ENCODE measurements around the gene ARHGAP26. TPM values are rescaled to one million over a fixed set of nuclear protein-coding genes. Genes with fewer than 3 reads are reported as not detected.
A peak's percentile ranks its signal among the peaks of the same experiment; 100 is the strongest.

The ARHGAP26 gene
- total RNA-seq, 1 experiment from 2014 or later: 54.3 TPM

GRCh38 chr5:142897328-142897727 is 127.2 kb downstream of the ARHGAP26 start:
- Mint-ChIP-seq H3K27ac (ENCODE audit: low read depth, unreplicated experiment) (no peak overlapping the region), H3K27me3 (ENCODE audit: insufficient read depth, unreplicated experiment) (no peaks in the 10 kb centered on the region), H3K4me1 (ENCODE audit: insufficient read depth, unreplicated experiment) (peaks cover 30% of the 10 kb centered on the region), H3K9me3 (ENCODE audit: unreplicated experiment) (no peaks in the 10 kb centered on the region), H3K4me3 (ENCODE audit: unreplicated experiment) (no peak overlapping the region), H3K36me3 (ENCODE audit: insufficient read depth, unreplicated experiment) (no peaks in the 10 kb centered on the region)
- no TSS peak for BruUV-seq (replicated peaks)
- TF ChIP-seq, protein P1, sequence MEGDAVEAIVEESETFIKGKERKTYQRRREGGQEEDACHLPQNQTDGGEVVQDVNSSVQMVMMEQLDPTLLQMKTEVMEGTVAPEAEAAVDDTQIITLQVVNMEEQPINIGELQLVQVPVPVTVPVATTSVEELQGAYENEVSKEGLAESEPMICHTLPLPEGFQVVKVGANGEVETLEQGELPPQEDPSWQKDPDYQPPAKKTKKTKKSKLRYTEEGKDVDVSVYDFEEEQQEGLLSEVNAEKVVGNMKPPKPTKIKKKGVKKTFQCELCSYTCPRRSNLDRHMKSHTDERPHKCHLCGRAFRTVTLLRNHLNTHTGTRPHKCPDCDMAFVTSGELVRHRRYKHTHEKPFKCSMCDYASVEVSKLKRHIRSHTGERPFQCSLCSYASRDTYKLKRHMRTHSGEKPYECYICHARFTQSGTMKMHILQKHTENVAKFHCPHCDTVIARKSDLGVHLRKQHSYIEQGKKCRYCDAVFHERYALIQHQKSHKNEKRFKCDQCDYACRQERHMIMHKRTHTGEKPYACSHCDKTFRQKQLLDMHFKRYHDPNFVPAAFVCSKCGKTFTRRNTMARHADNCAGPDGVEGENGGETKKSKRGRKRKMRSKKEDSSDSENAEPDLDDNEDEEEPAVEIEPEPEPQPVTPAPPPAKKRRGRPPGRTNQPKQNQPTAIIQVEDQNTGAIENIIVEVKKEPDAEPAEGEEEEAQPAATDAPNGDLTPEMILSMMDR (IDR thresholded peaks at IDR 0.05; ENCODE audit: unreplicated experiment): no peak
- CTCF ChIA-PET: interaction anchor here (0.6 to 7.0 kb wide), 11 partner anchors 8 to 1234 kb away, joined by 3 to 76 read pairs (median 7); no protein-coding TSS in a partner anchor
- POLR2A ChIA-PET: interaction anchor here (0.5 to 1.0 kb wide), 4 partner anchors 11 to 274 kb away, joined by 3 read pairs; no protein-coding TSS in a partner anchor
- DNase-seq (ENCODE audit: unreplicated experiment): no peak
- intact Hi-C loops (cut with micrococcal nuclease): no loop called here

DNA sequence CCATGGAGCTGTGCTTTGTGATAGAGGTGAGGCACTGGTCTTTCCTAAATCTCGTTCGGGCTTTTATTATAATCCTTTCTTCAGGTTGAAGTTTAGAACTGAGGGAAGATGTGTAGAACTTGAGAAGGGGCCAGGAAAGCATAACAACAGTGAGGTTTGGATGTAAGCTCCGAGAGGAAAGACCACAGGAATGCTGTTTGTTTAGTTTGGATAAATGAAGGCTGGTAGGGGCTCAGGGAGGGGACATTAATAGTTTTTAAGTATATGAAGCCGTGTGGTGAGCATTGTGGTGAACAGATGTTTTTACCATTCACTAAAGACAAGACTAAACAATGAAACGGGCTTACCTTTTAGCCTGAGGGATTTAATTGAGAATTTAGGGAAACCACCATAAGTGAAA is 130.8 kb downstream of the ARHGAP26 start:
- peak; percentile 21 for DNase-seq (ENCODE audit: unreplicated experiment)
- TF ChIP-seq, protein P1 (IDR thresholded peaks at IDR 0.05; ENCODE audit: unreplicated experiment): no peak
- ChIA-PET POLR2A (no interaction called here), CTCF (interaction anchor here (0.8 to 7.0 kb wide), 3 partner anchors 12 to 21 kb away, joined by 3 to 76 read pairs (median 4); no protein-coding TSS in a partner anchor)
- no peaks in the 10 kb centered on the region for H3K27me3 Mint-ChIP-seq (ENCODE audit: insufficient read depth, unreplicated experiment)
- no peaks in the 10 kb centered on the region for H3K9me3 Mint-ChIP-seq (ENCODE audit: unreplicated experiment)
- peaks cover 27% of the 10 kb centered on the region for H3K4me1 Mint-ChIP-seq (ENCODE audit: insufficient read depth, unreplicated experiment)
- intact Hi-C loops (cut with micrococcal nuclease): no loop called here
- peak overlapping the region; percentile 24 for H3K27ac Mint-ChIP-seq (ENCODE audit: low read depth, unreplicated experiment)
- peaks cover 9% of the 10 kb centered on the region for H3K36me3 Mint-ChIP-seq (ENCODE audit: insufficient read depth, unreplicated experiment)
- H3K4me3 Mint-ChIP-seq (ENCODE audit: unreplicated experiment): no peak overlapping the region
- BruUV-seq (replicated peaks): no TSS peak

- Mint-ChIP-seq H3K4me3 (ENCODE audit: unreplicated experiment) (no peak overlapping the region), H3K9me3 (ENCODE audit: unreplicated experiment) (no peaks in the 10 kb centered on the region), H3K4me1 (ENCODE audit: insufficient read depth, unreplicated experiment) (peaks cover 20% of the 10 kb centered on the region), H3K36me3 (ENCODE audit: insufficient read depth, unreplicated experiment) (peaks cover 14% of the 10 kb centered on the region), H3K27ac (ENCODE audit: low read depth, unreplicated experiment) (peak overlapping the region; percentile 24), H3K27me3 (ENCODE audit: insufficient read depth, unreplicated experiment) (no peaks in the 10 kb centered on the region)
- DNase-seq (ENCODE audit: unreplicated experiment): no peak
- intact Hi-C loops (cut with micrococcal nuclease): no loop called here
- POLR2A ChIA-PET: no interaction called here
- CTCF ChIA-PET: interaction anchor here (0.7 to 7.0 kb wide), 7 partner anchors 12 to 188 kb away, joined by 3 to 76 read pairs (median 4); no protein-coding TSS in a partner anchor
- no TSS peak for BruUV-seq (replicated peaks)
- TF ChIP-seq, protein P1 (IDR thresholded peaks at IDR 0.05; ENCODE audit: unreplicated experiment): no peak
Measured at GRCh38 chr5:142901476-142902185, 131.5 kb downstream of the ARHGAP26 start.

GRCh38 chr5:142902186-142902965 is 132.2 kb downstream of the ARHGAP26 start:
- ChIA-PET POLR2A (no interaction called here), CTCF (interaction anchor here (0.7 to 7.0 kb wide), 7 partner anchors 11 to 189 kb away, joined by 3 to 76 read pairs (median 3); no protein-coding TSS in a partner anchor)
- peaks cover 20% of the 10 kb centered on the region for H3K36me3 Mint-ChIP-seq (ENCODE audit: insufficient read depth, unreplicated experiment)
- BruUV-seq (replicated peaks): no TSS peak
- no peak for DNase-seq (ENCODE audit: unreplicated experiment)
- H3K4me3 Mint-ChIP-seq (ENCODE audit: unreplicated experiment): no peak overlapping the region
- H3K4me1 Mint-ChIP-seq (ENCODE audit: insufficient read depth, unreplicated experiment): peaks cover 19% of the 10 kb centered on the region
- no peaks in the 10 kb centered on the region for H3K9me3 Mint-ChIP-seq (ENCODE audit: unreplicated experiment)
- H3K27ac Mint-ChIP-seq (ENCODE audit: low read depth, unreplicated experiment): no peak overlapping the region
- H3K27me3 Mint-ChIP-seq (ENCODE audit: insufficient read depth, unreplicated experiment): no peaks in the 10 kb centered on the region
- TF ChIP-seq, protein P1 (IDR thresholded peaks at IDR 0.05; ENCODE audit: unreplicated experiment): no peak
- intact Hi-C loops (cut with micrococcal nuclease): no loop called here

All from MCF 10A (cell line).